ENCODE data around the gene CLCN4.

Gene CLCN4

DNA sequence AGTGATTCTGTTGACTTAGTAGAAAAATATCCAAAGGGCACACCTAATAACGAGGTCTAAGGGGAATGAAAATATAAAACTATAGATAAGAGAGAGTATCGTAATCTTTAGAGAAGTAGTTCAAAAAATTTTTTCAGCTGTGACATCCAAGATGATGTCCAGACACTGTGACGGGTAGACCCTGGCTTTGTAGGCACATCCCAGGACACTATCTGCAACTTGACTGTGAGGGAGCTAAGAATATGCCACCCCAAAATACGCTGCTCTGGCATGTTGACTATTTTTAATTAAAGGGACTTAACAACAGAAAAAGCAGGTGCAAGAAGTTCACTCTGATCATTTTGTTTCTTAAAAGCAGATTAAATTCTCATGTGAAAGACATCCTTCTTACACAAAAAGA is 89.5 kb downstream of the CLCN4 start:
- DNase-seq = no peak

- no peak for DNase-seq
Observed at GRCh38 chrX:10246846-10247245, 90.1 kb downstream of the CLCN4 start.

DNA sequence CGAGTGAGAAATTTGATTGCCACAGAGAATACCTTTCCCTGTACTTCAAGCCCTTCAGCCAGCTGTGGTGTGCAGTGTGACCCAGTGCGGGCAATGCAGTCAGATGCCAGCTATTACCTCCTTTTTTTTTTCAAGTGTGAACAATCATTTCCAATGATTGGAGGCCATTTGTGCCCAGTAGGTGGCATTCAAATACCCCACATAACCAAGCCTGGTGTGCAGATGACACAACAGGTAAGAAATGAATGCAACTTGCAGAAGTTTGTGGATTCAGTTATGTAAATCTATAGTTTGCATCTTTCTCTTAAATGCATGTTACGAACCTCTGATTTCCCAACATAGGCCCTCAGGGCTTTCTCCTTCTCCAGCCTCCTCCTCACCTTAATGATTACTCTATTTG is 98.0 kb downstream of the CLCN4 start:
- DNase-seq = peak; percentile 9

- DNase-seq = no peak
Observed at GRCh38 chrX:10259716-10260115, 102.9 kb downstream of the CLCN4 start.

- DNase-seq = no peak
Observed at GRCh38 chrX:10265775-10266174, 109.0 kb downstream of the CLCN4 start.

GRCh38 chrX:10278716-10279115 is 121.9 kb downstream of the CLCN4 start:
- DNase-seq = no peak

- no peak for DNase-seq
Observed at GRCh38 chrX:10280071-10280470, 123.3 kb downstream of the CLCN4 start.

DNA sequence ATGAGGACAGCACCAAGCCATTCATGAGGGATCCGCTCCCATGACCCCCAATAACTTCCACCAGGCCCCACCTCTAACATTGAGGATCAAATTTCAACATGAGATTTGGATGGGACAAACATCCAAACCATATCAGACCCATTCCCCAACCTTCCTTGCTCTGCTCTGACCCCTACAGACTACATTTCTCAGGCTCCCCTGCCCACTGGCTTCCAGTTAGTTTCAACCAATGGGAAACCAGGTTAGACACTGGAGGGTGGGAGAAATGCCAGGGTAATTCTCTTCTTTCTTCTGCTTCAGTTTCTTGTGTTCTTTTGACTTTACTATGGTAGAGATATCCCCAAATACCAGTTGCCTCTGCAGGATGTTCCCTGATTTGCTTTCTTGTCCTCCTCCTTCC is 125.7 kb downstream of the CLCN4 start:
- DNase-seq = no peak

- DNase-seq = peak; percentile 6
Observed at GRCh38 chrX:10286195-10286594, 129.4 kb downstream of the CLCN4 start.

Data from hematopoietic multipotent progenitor cell treated with erythropoietin and hydrocortisone succinate and interleukin-3 and kit ligand, for 8 days (in vitro differentiated cells).